Mammary epithelial cell (primary cell): ENCODE data around the gene ERRFI1.
"Not testable (repeated sequence)": the region's sequence is repeated elsewhere in the genome, so short reads cannot be mapped to it uniquely, and the experiment has no call there.

Experiments
- EZH2 ChIP-seq: IDR thresholded peaks from 2 replicates; pipeline ENCODE4 v1.6.1; 2012; ENCODE audit warnings: low read length, inconsistent platforms, borderline replicate concordance
- TF ChIP-seq, protein P1 (sequence below), 2 donors: IDR thresholded peaks in 1 of 2; conservative IDR thresholded peaks in 1 of 2; 2 replicates each; pipeline ENCODE4 v1.5.1; 2011 to 2012; ENCODE audit warnings: inconsistent platforms in 2 of 2, low read length in 2 of 2, mild to moderate bottlenecking in 2 of 2, control low read depth in 1 of 2, low read depth in 1 of 2; ENCODE audit not compliant: insufficient read depth in 1 of 2; ENCODE audit errors: extremely low read depth in 1 of 2

DNA sequence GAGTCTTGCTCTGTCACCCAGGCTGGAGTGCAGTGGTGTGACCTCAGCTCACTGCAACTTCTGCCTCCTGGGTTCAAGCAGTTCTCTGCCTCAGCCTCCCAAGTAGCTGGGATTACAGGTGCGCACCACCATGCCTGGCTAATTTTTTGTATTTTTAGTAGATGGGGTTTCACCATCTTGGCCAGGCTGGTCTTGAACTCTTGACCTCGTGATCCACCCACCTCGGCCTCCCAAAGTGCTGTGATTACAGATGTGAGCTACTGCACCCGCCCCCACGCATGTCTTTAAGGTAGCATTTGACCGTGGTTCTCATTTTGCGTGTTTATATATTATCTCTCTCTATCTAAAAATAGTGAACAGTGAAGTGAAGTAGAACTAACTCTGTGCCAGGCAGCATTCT is 62.3 kb downstream of the ERRFI1 start:
- TF ChIP-seq, protein P1, sequence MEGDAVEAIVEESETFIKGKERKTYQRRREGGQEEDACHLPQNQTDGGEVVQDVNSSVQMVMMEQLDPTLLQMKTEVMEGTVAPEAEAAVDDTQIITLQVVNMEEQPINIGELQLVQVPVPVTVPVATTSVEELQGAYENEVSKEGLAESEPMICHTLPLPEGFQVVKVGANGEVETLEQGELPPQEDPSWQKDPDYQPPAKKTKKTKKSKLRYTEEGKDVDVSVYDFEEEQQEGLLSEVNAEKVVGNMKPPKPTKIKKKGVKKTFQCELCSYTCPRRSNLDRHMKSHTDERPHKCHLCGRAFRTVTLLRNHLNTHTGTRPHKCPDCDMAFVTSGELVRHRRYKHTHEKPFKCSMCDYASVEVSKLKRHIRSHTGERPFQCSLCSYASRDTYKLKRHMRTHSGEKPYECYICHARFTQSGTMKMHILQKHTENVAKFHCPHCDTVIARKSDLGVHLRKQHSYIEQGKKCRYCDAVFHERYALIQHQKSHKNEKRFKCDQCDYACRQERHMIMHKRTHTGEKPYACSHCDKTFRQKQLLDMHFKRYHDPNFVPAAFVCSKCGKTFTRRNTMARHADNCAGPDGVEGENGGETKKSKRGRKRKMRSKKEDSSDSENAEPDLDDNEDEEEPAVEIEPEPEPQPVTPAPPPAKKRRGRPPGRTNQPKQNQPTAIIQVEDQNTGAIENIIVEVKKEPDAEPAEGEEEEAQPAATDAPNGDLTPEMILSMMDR (conservative IDR thresholded peaks at IDR 0.05 in 1 of 2, IDR thresholded peaks at IDR 0.05 in 1 of 2; ENCODE audit: extremely low read depth in 1 of 2, insufficient read depth in 1 of 2, low read depth in 1 of 2, low read length in 2 of 2) = not testable (repeated sequence)
- not testable (repeated sequence) for TF ChIP-seq EZH2
